HL-60 (cell line): Measurements from ENCODE around the gene SLC1A5.
"Not testable (repeated sequence)": the region's sequence is repeated elsewhere in the genome, so short reads cannot be mapped to it uniquely, and the experiment has no call there.

Experiments used
- CTCF ChIP-seq: IDR thresholded peaks from one replicate; pipeline ENCODE4 v1.5.1; 2011; ENCODE audit warnings: low read length, control low read depth, inconsistent platforms; ENCODE audit not compliant: insufficient read depth
- GABPA ChIP-seq: IDR thresholded peaks from 2 replicates; pipeline ENCODE4 v1.6.1; 2012; ENCODE audit warnings: low read depth
- POLR2AphosphoS5 ChIP-seq: IDR thresholded peaks from 2 replicates; pipeline ENCODE4 v1.6.1; 2012; ENCODE audit warnings: low read depth
- REST ChIP-seq: IDR thresholded peaks from 2 replicates; pipeline ENCODE4 v1.6.1; 2012; ENCODE audit warnings: low read depth; ENCODE audit not compliant: insufficient replicate concordance

GRCh38 chr19:46768746-46769145 is 19.6 kb downstream of the SLC1A5 start:
- TF ChIP-seq CTCF, POLR2AphosphoS5, REST, GABPA: not testable (repeated sequence)
